Chondrocyte (in vitro differentiated cells): ENCODE measurements around the gene CACNB4. TPM values are rescaled to one million over a fixed set of nuclear protein-coding genes. Genes with fewer than 3 reads are reported as not detected.
"Not testable (repeated sequence)": the region's sequence is repeated elsewhere in the genome, so short reads cannot be mapped to it uniquely, and the experiment has no call there.

ENCODE experiments used
- DNase-seq: peaks from one replicate; pipeline ENCODE4 v3.0.0; 2021; ENCODE audit warnings: mixed read lengths, low spot score
- H3K27ac Mint-ChIP-seq: one replicate; pipeline ENCODE4 v1.8.0; 2021; ENCODE audit warnings: mild to moderate bottlenecking, moderate library complexity, mixed read lengths; ENCODE audit not compliant: unreplicated experiment
- H3K27me3 Mint-ChIP-seq: 2 replicates; pipeline ENCODE4 v1.8.0; 2021; ENCODE audit warnings: low read depth, mixed read lengths
- H3K36me3 Mint-ChIP-seq: 2 replicates; pipeline ENCODE4 v1.8.0; 2021; ENCODE audit warnings: low read depth, mixed read lengths
- H3K4me1 Mint-ChIP-seq: 2 replicates; pipeline ENCODE4 v1.8.0; 2021; ENCODE audit warnings: low read depth, mild to moderate bottlenecking, mixed read lengths
- H3K4me3 Mint-ChIP-seq: one replicate; pipeline ENCODE4 v1.8.0; 2021; ENCODE audit warnings: mild to moderate bottlenecking, moderate library complexity, mixed read lengths; ENCODE audit not compliant: unreplicated experiment
- H3K9me3 Mint-ChIP-seq: 2 replicates; pipeline ENCODE4 v1.8.0; 2021; ENCODE audit warnings: low read depth, mixed read lengths
- total RNA-seq: library from RNA; stranded (reverse); gene quantifications from 3 replicates; pipeline ENCODE4 v1.2.1, GENCODE V29; 2021
- TF ChIP-seq, protein P1 (sequence below): fragments of 200-600 bp; sonication (generic); IDR thresholded peaks from 2 replicates; pipeline ENCODE4 v1.5.0; 2021; ENCODE audit warnings: antibody characterized with exemption, mild to moderate bottlenecking, moderate library complexity

Gene CACNB4
- total RNA-seq, 1 donor from 2014 or later = 2.1 TPM

DNA sequence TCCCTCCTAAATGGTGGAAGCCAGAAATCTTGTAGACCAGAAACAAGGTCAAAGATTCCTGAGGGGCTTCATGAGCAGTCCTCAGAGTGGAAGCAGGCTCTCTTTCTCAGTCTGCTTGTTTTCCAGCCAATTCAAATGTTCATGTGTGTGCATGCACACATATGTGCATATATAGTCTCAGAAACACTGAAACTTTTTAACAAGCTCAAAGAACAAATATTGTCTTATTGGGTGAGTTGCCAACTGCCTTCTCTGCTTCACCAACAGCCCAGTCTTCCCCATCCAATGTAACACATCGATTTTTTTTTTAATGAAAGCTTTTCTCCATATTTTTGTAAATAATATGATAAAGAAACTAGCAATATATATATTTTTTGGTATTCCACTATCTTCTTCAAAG lies 3.7 kb downstream of the CACNB4 start:
- H3K27me3 Mint-ChIP-seq = peaks cover 15% of the 10 kb centered on the region
- H3K4me1 Mint-ChIP-seq = peaks cover 17% of the 10 kb centered on the region
- H3K36me3 Mint-ChIP-seq = no peaks in the 10 kb centered on the region
- H3K27ac Mint-ChIP-seq = no peak overlapping the region
- no peaks in the 10 kb centered on the region for H3K9me3 Mint-ChIP-seq
- no peak overlapping the region for H3K4me3 Mint-ChIP-seq
- TF ChIP-seq, protein P1, sequence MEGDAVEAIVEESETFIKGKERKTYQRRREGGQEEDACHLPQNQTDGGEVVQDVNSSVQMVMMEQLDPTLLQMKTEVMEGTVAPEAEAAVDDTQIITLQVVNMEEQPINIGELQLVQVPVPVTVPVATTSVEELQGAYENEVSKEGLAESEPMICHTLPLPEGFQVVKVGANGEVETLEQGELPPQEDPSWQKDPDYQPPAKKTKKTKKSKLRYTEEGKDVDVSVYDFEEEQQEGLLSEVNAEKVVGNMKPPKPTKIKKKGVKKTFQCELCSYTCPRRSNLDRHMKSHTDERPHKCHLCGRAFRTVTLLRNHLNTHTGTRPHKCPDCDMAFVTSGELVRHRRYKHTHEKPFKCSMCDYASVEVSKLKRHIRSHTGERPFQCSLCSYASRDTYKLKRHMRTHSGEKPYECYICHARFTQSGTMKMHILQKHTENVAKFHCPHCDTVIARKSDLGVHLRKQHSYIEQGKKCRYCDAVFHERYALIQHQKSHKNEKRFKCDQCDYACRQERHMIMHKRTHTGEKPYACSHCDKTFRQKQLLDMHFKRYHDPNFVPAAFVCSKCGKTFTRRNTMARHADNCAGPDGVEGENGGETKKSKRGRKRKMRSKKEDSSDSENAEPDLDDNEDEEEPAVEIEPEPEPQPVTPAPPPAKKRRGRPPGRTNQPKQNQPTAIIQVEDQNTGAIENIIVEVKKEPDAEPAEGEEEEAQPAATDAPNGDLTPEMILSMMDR = no peak
- no peak for DNase-seq

DNA sequence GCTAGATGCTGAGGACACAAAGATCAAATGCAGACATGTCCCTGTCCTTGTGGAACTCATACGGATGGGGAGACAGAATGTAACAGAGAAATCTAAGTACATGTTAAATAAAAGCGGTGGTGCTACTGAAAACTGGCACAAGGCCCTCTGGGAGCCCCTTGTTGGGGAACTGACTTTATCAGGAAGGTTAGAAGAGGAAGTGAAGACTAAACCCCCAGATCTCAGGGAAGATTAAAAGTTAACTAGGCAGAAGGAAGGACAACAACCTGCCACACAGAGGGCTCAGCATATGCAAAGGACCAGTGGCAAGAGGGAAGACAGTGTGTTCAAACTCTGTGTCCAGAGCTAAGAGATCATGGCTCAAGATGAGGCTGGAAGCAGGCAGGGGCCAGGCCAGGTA lies 4.8 kb downstream of the CACNB4 start:
- H3K36me3 Mint-ChIP-seq = no peaks in the 10 kb centered on the region
- peaks cover 9% of the 10 kb centered on the region for H3K4me1 Mint-ChIP-seq
- no peak overlapping the region for H3K4me3 Mint-ChIP-seq
- peaks cover 12% of the 10 kb centered on the region for H3K27me3 Mint-ChIP-seq
- DNase-seq = no peak
- no peaks in the 10 kb centered on the region for H3K9me3 Mint-ChIP-seq
- H3K27ac Mint-ChIP-seq = no peak overlapping the region
- TF ChIP-seq, protein P1 = no peak

DNA sequence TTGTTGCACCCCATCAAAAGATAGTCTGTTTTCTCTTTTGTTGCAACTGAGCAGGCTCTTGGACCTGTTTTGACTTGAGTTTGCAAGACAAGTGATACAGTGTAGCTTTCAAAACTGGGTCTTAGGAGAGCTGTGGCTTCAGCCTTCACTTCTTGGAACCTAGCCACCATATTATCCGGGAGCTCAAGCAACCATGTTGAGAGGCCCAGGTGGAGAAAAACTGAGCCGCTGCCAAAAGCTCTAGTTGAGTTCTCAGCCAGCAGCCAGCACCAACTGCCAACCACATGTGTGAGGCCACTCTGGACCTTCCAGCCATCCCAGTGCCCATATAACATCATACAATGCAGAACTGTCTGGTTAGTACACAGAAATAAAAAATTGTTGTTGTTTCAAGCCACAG lies 5.4 kb downstream of the CACNB4 start:
- Mint-ChIP-seq H3K36me3 (no peaks in the 10 kb centered on the region), H3K27ac (no peak overlapping the region), H3K27me3 (peaks cover 12% of the 10 kb centered on the region), H3K4me3 (no peak overlapping the region), H3K4me1 (peaks cover 9% of the 10 kb centered on the region), H3K9me3 (no peaks in the 10 kb centered on the region)
- no peak for DNase-seq
- TF ChIP-seq, protein P1 = no peak

DNA sequence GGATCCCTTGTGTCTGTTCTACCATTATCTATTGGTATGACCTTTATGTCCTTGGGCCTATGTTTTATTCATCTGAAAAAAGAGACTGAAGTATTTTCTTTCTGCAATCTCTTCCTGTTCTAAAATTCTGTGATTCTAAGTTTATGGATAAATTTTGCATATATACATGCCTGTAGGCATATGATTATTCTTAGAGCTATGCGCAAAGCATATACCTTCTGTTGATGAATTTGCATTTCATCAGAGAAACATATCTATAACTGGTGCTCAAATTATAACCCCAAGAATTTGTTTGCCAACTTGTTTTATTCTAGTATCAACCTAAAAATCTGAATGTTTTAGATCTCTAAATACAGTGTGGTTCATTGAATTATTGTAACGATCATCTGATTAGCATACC lies 6.7 kb downstream of the CACNB4 start:
- TF ChIP-seq, protein P1 = no peak
- DNase-seq = no peak
- H3K4me3 Mint-ChIP-seq = no peak overlapping the region
- no peaks in the 10 kb centered on the region for H3K4me1 Mint-ChIP-seq
- H3K36me3 Mint-ChIP-seq = no peaks in the 10 kb centered on the region
- no peak overlapping the region for H3K27ac Mint-ChIP-seq
- peaks cover 12% of the 10 kb centered on the region for H3K27me3 Mint-ChIP-seq
- no peaks in the 10 kb centered on the region for H3K9me3 Mint-ChIP-seq

DNA sequence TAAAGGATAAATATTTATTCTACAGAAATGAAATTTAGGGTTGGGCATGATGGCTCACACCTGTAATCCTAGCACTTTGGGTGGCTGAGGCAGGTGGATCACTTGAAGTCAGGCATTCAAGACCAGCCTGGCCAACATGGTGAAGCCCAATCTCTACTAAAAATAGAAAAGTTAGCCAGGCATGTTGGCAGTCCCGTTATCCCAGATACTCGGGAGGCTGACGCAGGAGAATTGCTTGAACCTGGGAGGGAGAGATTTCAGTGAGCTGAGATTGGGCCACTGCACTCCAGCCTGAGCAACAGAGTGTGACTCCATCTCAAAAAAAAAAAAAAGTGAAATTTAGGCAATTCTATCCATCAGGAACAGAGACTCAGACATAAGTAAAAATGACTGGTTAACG lies 8.1 kb downstream of the CACNB4 start:
- H3K4me1 Mint-ChIP-seq, DNase-seq, H3K9me3 Mint-ChIP-seq, H3K27ac Mint-ChIP-seq, H3K4me3 Mint-ChIP-seq, H3K36me3 Mint-ChIP-seq: not testable (repeated sequence)
- peaks cover 12% of the 10 kb centered on the region for H3K27me3 Mint-ChIP-seq

DNA sequence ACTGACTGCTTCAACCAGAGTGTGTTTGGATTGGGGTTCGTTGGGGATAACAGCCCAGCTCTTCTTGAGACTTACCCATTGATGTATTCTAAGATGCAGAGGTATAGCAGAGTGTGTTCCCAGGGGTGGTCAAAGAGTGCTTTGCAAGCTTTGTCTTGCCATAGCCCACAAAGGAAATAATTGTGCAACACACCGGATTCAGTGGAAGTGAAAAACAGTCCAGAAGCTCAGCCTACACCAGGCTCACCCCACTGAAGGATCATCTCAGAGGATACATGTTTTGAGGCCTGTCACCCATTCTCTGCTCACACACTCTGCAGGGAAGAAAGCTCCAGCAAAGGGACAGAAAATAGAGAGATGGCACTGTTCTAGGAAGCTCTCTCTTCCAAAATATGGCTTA lies 9.6 kb downstream of the CACNB4 start:
- no peaks in the 10 kb centered on the region for H3K9me3 Mint-ChIP-seq
- no peaks in the 10 kb centered on the region for H3K4me1 Mint-ChIP-seq
- H3K4me3 Mint-ChIP-seq = no peak overlapping the region
- no peak overlapping the region for H3K27ac Mint-ChIP-seq
- no peak for DNase-seq
- TF ChIP-seq, protein P1 = no peak
- peaks cover 7% of the 10 kb centered on the region for H3K27me3 Mint-ChIP-seq
- no peaks in the 10 kb centered on the region for H3K36me3 Mint-ChIP-seq
